Neural crest cell (in vitro differentiated cells): Measurements from ENCODE around the gene SPOCK1. TPM values are rescaled to one million over a fixed set of nuclear protein-coding genes. Genes with fewer than 3 reads are reported as not detected.

Experiments
- DNase-seq: peaks from one replicate; pipeline ENCODE4 v3.0.0; 2021; ENCODE audit warnings: low read depth, mixed read lengths, low spot score
- H3K27ac Mint-ChIP-seq: one replicate; pipeline ENCODE4 v1.8.0; 2021; ENCODE audit warnings: mild to moderate bottlenecking, mixed read lengths; ENCODE audit not compliant: unreplicated experiment
- H3K27me3 Mint-ChIP-seq: 2 replicates; pipeline ENCODE4 v1.8.0; 2021; ENCODE audit warnings: low read depth, mild to moderate bottlenecking, mixed read lengths
- H3K36me3 Mint-ChIP-seq: 2 replicates; pipeline ENCODE4 v1.8.0; 2021; ENCODE audit warnings: low read depth, mild to moderate bottlenecking, mixed read lengths
- H3K4me1 Mint-ChIP-seq: 2 replicates; pipeline ENCODE4 v1.8.0; 2021; ENCODE audit warnings: mixed read lengths
- H3K4me3 Mint-ChIP-seq: one replicate; pipeline ENCODE4 v1.8.0; 2021; ENCODE audit warnings: mild to moderate bottlenecking, mixed read lengths
- H3K9me3 Mint-ChIP-seq: 2 replicates; pipeline ENCODE4 v1.8.0; 2021; ENCODE audit warnings: mixed read lengths
- CTCF ChIP-seq: fragments of 200-600 bp; sonication (generic); conservative IDR thresholded peaks from 2 replicates; pipeline ENCODE4 v1.5.0; 2021; ENCODE audit warnings: antibody characterized with exemption, mild to moderate bottlenecking
- total RNA-seq: library from RNA; stranded (reverse); gene quantifications from 2 replicates; pipeline ENCODE4 v1.2.1, GENCODE V29; 2021

Gene SPOCK1
- total RNA-seq, 1 donor from 2014 or later = 89.7 TPM

GRCh38 chr5:137318027-137318426 is 181.1 kb downstream of the SPOCK1 start:
- peaks cover 22% of the 10 kb centered on the region for H3K27me3 Mint-ChIP-seq
- no peak for DNase-seq
- H3K4me3 Mint-ChIP-seq = no peak overlapping the region

GRCh38 chr5:137316346-137316736 is 182.8 kb downstream of the SPOCK1 start:
- no peak for TF ChIP-seq CTCF
- no peak overlapping the region for H3K27ac Mint-ChIP-seq
- DNase-seq = no peak
- peaks cover 22% of the 10 kb centered on the region for H3K27me3 Mint-ChIP-seq
- peaks cover 4% of the 10 kb centered on the region for H3K9me3 Mint-ChIP-seq
- no peaks in the 10 kb centered on the region for H3K36me3 Mint-ChIP-seq
- peaks cover 7% of the 10 kb centered on the region for H3K4me1 Mint-ChIP-seq
- H3K4me3 Mint-ChIP-seq = no peak overlapping the region

More at GRCh38 chr5:137318027-137318426, 181.1 kb downstream of the SPOCK1 start:
- no peak overlapping the region for H3K27ac Mint-ChIP-seq
- H3K9me3 Mint-ChIP-seq = peaks cover 4% of the 10 kb centered on the region
- no peaks in the 10 kb centered on the region for H3K36me3 Mint-ChIP-seq
- TF ChIP-seq CTCF = no peak
- H3K4me1 Mint-ChIP-seq = peaks cover 7% of the 10 kb centered on the region

GRCh38 chr5:137315534-137316345 is 183.4 kb downstream of the SPOCK1 start:
- Mint-ChIP-seq H3K9me3 (peaks cover 4% of the 10 kb centered on the region), H3K4me3 (no peak overlapping the region), H3K27me3 (peaks cover 22% of the 10 kb centered on the region), H3K27ac (no peak overlapping the region), H3K4me1 (peaks cover 7% of the 10 kb centered on the region), H3K36me3 (no peaks in the 10 kb centered on the region)
- DNase-seq = no peak
- no peak for TF ChIP-seq CTCF

- Mint-ChIP-seq H3K4me1 (peaks cover under 1% of the 10 kb centered on the region), H3K27me3 (peaks cover 18% of the 10 kb centered on the region), H3K36me3 (no peaks in the 10 kb centered on the region), H3K4me3 (no peak overlapping the region), H3K9me3 (no peaks in the 10 kb centered on the region), H3K27ac (no peak overlapping the region)
- TF ChIP-seq CTCF = no peak
- no peak for DNase-seq
Observed at GRCh38 chr5:137315109-137315508, 184.0 kb downstream of the SPOCK1 start.

- Mint-ChIP-seq H3K4me1 (peaks cover under 1% of the 10 kb centered on the region), H3K4me3 (no peak overlapping the region), H3K9me3 (no peaks in the 10 kb centered on the region), H3K27ac (no peak overlapping the region), H3K36me3 (no peaks in the 10 kb centered on the region), H3K27me3 (peaks cover 15% of the 10 kb centered on the region)
- no peak for DNase-seq
- TF ChIP-seq CTCF = no peak
Observed at GRCh38 chr5:137313526-137314175, 185.5 kb downstream of the SPOCK1 start.
